DOHH2 (cell line): ENCODE measurements around the gene TM9SF4.

ENCODE experiments used
- CTCF ChIP-seq: fragments of 200-600 bp; sonication (generic); IDR thresholded peaks from one replicate; pipeline ENCODE4 v1.5.1; 2014; ENCODE audit warnings: antibody characterized with exemption, mild to moderate bottlenecking, low read depth, low read length; ENCODE audit not compliant: poor library complexity, severe bottlenecking
- EZH2phosphoT487 ChIP-seq: fragments of 200-600 bp; sonication (generic); IDR thresholded peaks from 2 replicates; pipeline ENCODE4 v1.6.1; 2017; ENCODE audit warnings: borderline replicate concordance, mild to moderate bottlenecking, antibody characterized with exemption, low read length, moderate library complexity, mixed read lengths

GRCh38 chr20:32083469-32083868 lies 26.0 kb upstream of the TM9SF4 start:
- TF ChIP-seq CTCF (no peak), EZH2phosphoT487 (no peak)
